ENCODE measurements around the gene AHRR. TPM values are rescaled to one million over a fixed set of nuclear protein-coding genes. Genes with fewer than 3 reads are reported as not detected.
A peak's percentile ranks its signal among the peaks of the same experiment; 100 is the strongest.

Gene AHRR
- total RNA-seq, 1 experiment from 2014 or later, result 5.2 TPM

GRCh38 chr5:452978-453710 lies 131.6 kb downstream of the AHRR start:
- in situ Hi-C loops (cut with HindIII; ENCODE audit: low pct_unique_long_range_greater_than_20kb, low sequenced_read_pairs), result no loop called here

GRCh38 chr5:453725-454481 lies 132.4 kb downstream of the AHRR start:
- in situ Hi-C loops (cut with HindIII; ENCODE audit: low pct_unique_long_range_greater_than_20kb, low sequenced_read_pairs), result no loop called here

More at GRCh38 chr5:452978-453710, 131.6 kb downstream of the AHRR start:
- DNase-seq (ENCODE audit: low read depth), result no peak

GRCh38 chr5:454936-455335 lies 133.4 kb downstream of the AHRR start:
- no peak for DNase-seq (ENCODE audit: low read depth)

More at GRCh38 chr5:453725-454481, 132.4 kb downstream of the AHRR start:
- DNase-seq (ENCODE audit: low read depth), result no peak

GRCh38 chr5:455806-456205 lies 134.3 kb downstream of the AHRR start:
- no peak for DNase-seq (ENCODE audit: low read depth)
- in situ Hi-C loops (cut with HindIII; ENCODE audit: low pct_unique_long_range_greater_than_20kb, low sequenced_read_pairs), result no loop called here

More at GRCh38 chr5:454936-455335, 133.4 kb downstream of the AHRR start:
- in situ Hi-C loops (cut with HindIII; ENCODE audit: low pct_unique_long_range_greater_than_20kb, low sequenced_read_pairs), result no loop called here

- in situ Hi-C loops (cut with HindIII; ENCODE audit: low pct_unique_long_range_greater_than_20kb, low sequenced_read_pairs), result no loop called here
- DNase-seq (ENCODE audit: low read depth), result no peak
Measured at GRCh38 chr5:456351-457194, 135.1 kb downstream of the AHRR start.

GRCh38 chr5:457195-457961 lies 135.9 kb downstream of the AHRR start:
- in situ Hi-C loops (cut with HindIII; ENCODE audit: low pct_unique_long_range_greater_than_20kb, low sequenced_read_pairs), result no loop called here
- no peak for DNase-seq (ENCODE audit: low read depth)

- peak; percentile 58 for DNase-seq (ENCODE audit: low read depth)
- in situ Hi-C loops (cut with HindIII; ENCODE audit: low pct_unique_long_range_greater_than_20kb, low sequenced_read_pairs), result no loop called here
Measured at GRCh38 chr5:458547-459353, 137.2 kb downstream of the AHRR start.

GRCh38 chr5:459562-460272 lies 138.2 kb downstream of the AHRR start:
- DNase-seq (ENCODE audit: low read depth), result no peak
- in situ Hi-C loops (cut with HindIII; ENCODE audit: low pct_unique_long_range_greater_than_20kb, low sequenced_read_pairs), result no loop called here

GRCh38 chr5:460273-460625 lies 138.7 kb downstream of the AHRR start:
- in situ Hi-C loops (cut with HindIII; ENCODE audit: low pct_unique_long_range_greater_than_20kb, low sequenced_read_pairs), result no loop called here

GRCh38 chr5:462051-462481 lies 140.6 kb downstream of the AHRR start:
- in situ Hi-C loops (cut with HindIII; ENCODE audit: low pct_unique_long_range_greater_than_20kb, low sequenced_read_pairs), result no loop called here
- no peak for DNase-seq (ENCODE audit: low read depth)

More at GRCh38 chr5:460273-460625, 138.7 kb downstream of the AHRR start:
- DNase-seq (ENCODE audit: low read depth), result no peak

- no peak for DNase-seq (ENCODE audit: low read depth)
- in situ Hi-C loops (cut with HindIII; ENCODE audit: low pct_unique_long_range_greater_than_20kb, low sequenced_read_pairs), result no loop called here
Measured at GRCh38 chr5:463301-463700, 141.8 kb downstream of the AHRR start.

GRCh38 chr5:463952-464351 lies 142.4 kb downstream of the AHRR start:
- in situ Hi-C loops (cut with HindIII; ENCODE audit: low pct_unique_long_range_greater_than_20kb, low sequenced_read_pairs), result no loop called here
- no peak for DNase-seq (ENCODE audit: low read depth)

- in situ Hi-C loops (cut with HindIII; ENCODE audit: low pct_unique_long_range_greater_than_20kb, low sequenced_read_pairs), result no loop called here
- no peak for DNase-seq (ENCODE audit: low read depth)
Measured at GRCh38 chr5:464446-464842, 142.9 kb downstream of the AHRR start.

GRCh38 chr5:464843-465590 lies 143.5 kb downstream of the AHRR start:
- in situ Hi-C loops (cut with HindIII; ENCODE audit: low pct_unique_long_range_greater_than_20kb, low sequenced_read_pairs), result no loop called here
- no peak for DNase-seq (ENCODE audit: low read depth)

GRCh38 chr5:465591-466403 lies 144.3 kb downstream of the AHRR start:
- in situ Hi-C loops (cut with HindIII; ENCODE audit: low pct_unique_long_range_greater_than_20kb, low sequenced_read_pairs), result no loop called here
- no peak for DNase-seq (ENCODE audit: low read depth)

Measured in Caki2 (cell line).